ENCODE measurements around the gene SLC38A9. TPM values are rescaled to one million over a fixed set of nuclear protein-coding genes. Genes with fewer than 3 reads are reported as not detected.

The SLC38A9 gene
- total RNA-seq, 1 donor from 2014 or later: 13.5 TPM

GRCh38 chr5:55665065-55665464 lies 47.1 kb downstream of the SLC38A9 start:
- ATAC-seq (no peak), DNase-seq (ENCODE audit: low spot score) (no peak)

GRCh38 chr5:55657443-55657842 lies 54.7 kb downstream of the SLC38A9 start:
- ATAC-seq (no peak), DNase-seq (ENCODE audit: low spot score) (no peak)

- no peak for ATAC-seq
These were observed 61.7 kb downstream of the SLC38A9 start for GRCh38 chr5:55650386-55650785.

GRCh38 chr5:55649963-55650362 lies 62.2 kb downstream of the SLC38A9 start:
- DNase-seq (ENCODE audit: low spot score) (no peak), ATAC-seq (no peak)

More at GRCh38 chr5:55650386-55650785, 61.7 kb downstream of the SLC38A9 start:
- no peak for DNase-seq (ENCODE audit: low spot score)

GRCh38 chr5:55645304-55645703 lies 66.8 kb downstream of the SLC38A9 start:
- DNase-seq (ENCODE audit: low spot score): no peak
- no peak for ATAC-seq

- DNase-seq (ENCODE audit: low spot score) (no peak), ATAC-seq (no peak)
These were observed 73.7 kb downstream of the SLC38A9 start for GRCh38 chr5:55638455-55638854.

- no peak for DNase-seq (ENCODE audit: low spot score)
- no peak for ATAC-seq
These were observed 74.1 kb downstream of the SLC38A9 start for GRCh38 chr5:55638051-55638450.

- DNase-seq (ENCODE audit: low spot score): peak; percentile 86
- ATAC-seq: peak; percentile 82
These were observed 75.4 kb downstream of the SLC38A9 start for GRCh38 chr5:55636683-55637082.

- no peak for DNase-seq (ENCODE audit: low spot score)
- ATAC-seq: peak; percentile 34
These were observed 75.9 kb downstream of the SLC38A9 start for GRCh38 chr5:55636177-55636576.

GRCh38 chr5:55634866-55635265 lies 77.3 kb downstream of the SLC38A9 start:
- ATAC-seq (no peak), DNase-seq (ENCODE audit: low spot score) (no peak)

- peak; percentile 6 for ATAC-seq
- no peak for DNase-seq (ENCODE audit: low spot score)
These were observed 77.8 kb downstream of the SLC38A9 start for GRCh38 chr5:55634209-55634805.

GRCh38 chr5:55633574-55634208 lies 78.4 kb downstream of the SLC38A9 start:
- ATAC-seq (peak; percentile 36), DNase-seq (ENCODE audit: low spot score) (peak; percentile 60)

GRCh38 chr5:55629815-55630214 lies 82.3 kb downstream of the SLC38A9 start:
- ATAC-seq (peak; percentile 54), DNase-seq (ENCODE audit: low spot score) (no peak)

- DNase-seq (ENCODE audit: low spot score) (no peak), ATAC-seq (no peak)
These were observed 85.3 kb downstream of the SLC38A9 start for GRCh38 chr5:55626790-55627189.

- ATAC-seq: no peak
- no peak for DNase-seq (ENCODE audit: low spot score)
These were observed 86.2 kb downstream of the SLC38A9 start for GRCh38 chr5:55625913-55626312.

- ATAC-seq: peak; percentile 5
- DNase-seq (ENCODE audit: low spot score): no peak
These were observed 86.6 kb downstream of the SLC38A9 start for GRCh38 chr5:55625589-55625909.

- no peak for DNase-seq (ENCODE audit: low spot score)
- peak; percentile 25 for ATAC-seq
These were observed 87.1 kb downstream of the SLC38A9 start for GRCh38 chr5:55624841-55625588.

GRCh38 chr5:55623789-55624188 lies 88.3 kb downstream of the SLC38A9 start:
- DNase-seq (ENCODE audit: low spot score) (no peak), ATAC-seq (no peak)

- DNase-seq (ENCODE audit: low spot score) (no peak), ATAC-seq (no peak)
These were observed 89.7 kb downstream of the SLC38A9 start for GRCh38 chr5:55622460-55622859.

- peak; percentile 81 for ATAC-seq
These were observed 90.9 kb downstream of the SLC38A9 start for GRCh38 chr5:55621229-55621628.

GRCh38 chr5:55620766-55621160 lies 91.4 kb downstream of the SLC38A9 start:
- DNase-seq (ENCODE audit: low spot score) (no peak), ATAC-seq (peak; percentile 13)

More at GRCh38 chr5:55621229-55621628, 90.9 kb downstream of the SLC38A9 start:
- DNase-seq (ENCODE audit: low spot score): no peak

Measured in left lobe of liver (tissue), 2 donors.